Right atrium auricular region (tissue), 2 donors: ENCODE data around the gene MEIS1. TPM values are rescaled to one million over a fixed set of nuclear protein-coding genes. Genes with fewer than 3 reads are reported as not detected.
"Not testable (repeated sequence)": the region's sequence is repeated elsewhere in the genome, so short reads cannot be mapped to it uniquely, and the experiment has no call there.

Experiments used
- DNase-seq: peaks from one replicate; pipeline ENCODE4 v3.0.0-alpha.2; 2019; ENCODE audit warnings: low spot score
- H3K27ac ChIP-seq, 2 donors: fragments of 200-600 bp; sonication (generic); 1 replicate in 1 of 2; 2 replicates in 1 of 2; pipeline ENCODE4 v1.5.1; 2016 to 2019
- H3K27me3 ChIP-seq, 2 donors: fragments of 200-600 bp; sonication (generic); one replicate each; pipeline versions ENCODE4 v1.5.1 to v1.6.0; 2017 to 2019
- H3K36me3 ChIP-seq: fragments of 200-600 bp; sonication (generic); one replicate; pipeline ENCODE4 v1.5.1; 2016
- H3K4me1 ChIP-seq, 2 donors: fragments of 200-600 bp; sonication (generic); one replicate each; pipeline versions ENCODE4 v1.5.1 to v1.6.0; 2017 to 2019
- H3K4me3 ChIP-seq, 2 donors: fragments of 200-600 bp; sonication (generic); 1 replicate in 1 of 2; 2 replicates in 1 of 2; pipeline ENCODE4 v1.5.1; 2017 to 2019; ENCODE audit warnings: mild to moderate bottlenecking in 1 of 2, moderate library complexity in 1 of 2
- H3K9me3 ChIP-seq, 2 donors: fragments of 200-600 bp; sonication (generic); one replicate each; pipeline ENCODE4 v1.5.1; 2019
- total RNA-seq, 2 donors: library from RNA; depleted of rRNA; stranded (reverse); fragments of >200 nt; gene quantifications; one replicate each; pipeline ENCODE4 v1.1.0, GENCODE V29; 2016
- TF ChIP-seq, protein P1 (sequence below), 2 donors: fragments of 200-600 bp; sonication (generic); IDR thresholded peaks; one replicate each; pipeline ENCODE4 v1.5.1; 2019; ENCODE audit warnings: antibody characterized with exemption in 2 of 2

The MEIS1 gene
- total RNA-seq, 2 donors from 2014 or later = 13.6 to 16.7 TPM

GRCh38 chr2:66472225-66472843 is 37.4 kb downstream of the MEIS1 start:
- TF ChIP-seq, protein P1, sequence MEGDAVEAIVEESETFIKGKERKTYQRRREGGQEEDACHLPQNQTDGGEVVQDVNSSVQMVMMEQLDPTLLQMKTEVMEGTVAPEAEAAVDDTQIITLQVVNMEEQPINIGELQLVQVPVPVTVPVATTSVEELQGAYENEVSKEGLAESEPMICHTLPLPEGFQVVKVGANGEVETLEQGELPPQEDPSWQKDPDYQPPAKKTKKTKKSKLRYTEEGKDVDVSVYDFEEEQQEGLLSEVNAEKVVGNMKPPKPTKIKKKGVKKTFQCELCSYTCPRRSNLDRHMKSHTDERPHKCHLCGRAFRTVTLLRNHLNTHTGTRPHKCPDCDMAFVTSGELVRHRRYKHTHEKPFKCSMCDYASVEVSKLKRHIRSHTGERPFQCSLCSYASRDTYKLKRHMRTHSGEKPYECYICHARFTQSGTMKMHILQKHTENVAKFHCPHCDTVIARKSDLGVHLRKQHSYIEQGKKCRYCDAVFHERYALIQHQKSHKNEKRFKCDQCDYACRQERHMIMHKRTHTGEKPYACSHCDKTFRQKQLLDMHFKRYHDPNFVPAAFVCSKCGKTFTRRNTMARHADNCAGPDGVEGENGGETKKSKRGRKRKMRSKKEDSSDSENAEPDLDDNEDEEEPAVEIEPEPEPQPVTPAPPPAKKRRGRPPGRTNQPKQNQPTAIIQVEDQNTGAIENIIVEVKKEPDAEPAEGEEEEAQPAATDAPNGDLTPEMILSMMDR (IDR thresholded peaks at IDR 0.05) = no peak
- no peak for DNase-seq
- Histone ChIP-seq H3K9me3 (no peaks in the 10 kb centered on the region), H3K4me1 (peaks cover 0 to 8% of the 10 kb centered on the region in 2 donors), H3K27ac (peak overlapping the region in 1 of 2 donors; percentile 23), H3K36me3 (no peaks in the 10 kb centered on the region), H3K4me3 (no peak overlapping the region), H3K27me3 (no peaks in the 10 kb centered on the region)

DNA sequence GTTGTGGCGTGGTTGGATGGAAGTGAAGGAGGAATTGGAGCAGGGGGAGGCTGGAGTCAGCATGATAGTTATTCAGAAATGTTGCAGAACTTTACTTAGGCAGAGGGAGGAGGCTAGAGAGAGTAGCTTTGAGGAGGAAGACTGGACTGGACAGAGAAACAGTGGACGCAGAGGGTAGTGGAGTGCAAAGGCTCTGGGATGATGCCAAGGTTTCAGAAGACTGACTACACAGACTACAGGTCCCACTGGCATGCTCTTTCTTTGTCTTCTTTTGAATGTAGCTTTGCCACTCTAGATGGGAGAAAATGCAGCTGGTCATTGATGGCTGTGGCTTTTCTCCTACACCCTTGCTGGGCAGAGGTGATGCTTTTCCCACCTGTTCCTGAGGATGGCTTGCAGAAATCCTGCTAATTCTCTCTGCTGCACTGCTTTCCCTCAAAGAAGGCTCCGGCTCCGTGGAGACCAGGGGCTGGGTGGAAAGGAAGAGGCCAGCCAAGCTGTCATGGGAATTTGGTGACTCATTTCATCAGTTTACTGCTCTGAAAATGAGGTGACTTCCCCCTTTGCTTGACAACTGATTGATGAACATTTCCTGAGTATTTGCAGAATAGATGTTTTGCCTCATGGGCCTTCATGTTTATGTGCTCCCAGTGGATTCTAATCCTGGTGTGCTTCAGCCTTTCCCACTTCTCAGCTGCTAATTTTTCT is 42.4 kb downstream of the MEIS1 start:
- H3K36me3 ChIP-seq = no peaks in the 10 kb centered on the region
- no peaks in the 10 kb centered on the region for H3K27me3 ChIP-seq
- H3K4me1 ChIP-seq = peaks cover 0 to 46% of the 10 kb centered on the region in 2 donors
- DNase-seq = no peak
- TF ChIP-seq, protein P1 (IDR thresholded peaks at IDR 0.05) = no peak
- H3K4me3 ChIP-seq = no peak overlapping the region
- H3K9me3 ChIP-seq = no peaks in the 10 kb centered on the region
- H3K27ac ChIP-seq = peak overlapping the region in 1 of 2 donors; percentile 82

DNA sequence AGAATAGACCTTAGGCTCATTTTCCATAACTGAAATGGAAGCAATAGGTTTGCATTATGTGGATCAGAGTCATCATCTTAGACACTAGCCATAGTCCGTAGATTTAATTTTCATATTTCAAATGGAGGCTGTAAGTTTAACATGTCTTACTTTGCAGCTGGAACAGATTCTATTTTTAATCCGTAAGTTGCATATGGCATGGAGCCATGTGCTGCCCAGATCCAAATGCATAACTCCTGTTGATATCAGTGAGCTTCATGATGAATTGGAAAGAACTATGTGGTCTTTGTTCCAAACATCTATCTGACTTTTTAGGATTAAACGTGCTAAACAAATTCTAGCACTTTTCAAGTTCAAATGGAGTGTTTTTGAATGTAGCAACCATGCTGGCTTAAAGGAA is 43.4 kb downstream of the MEIS1 start:
- TF ChIP-seq, protein P1 (IDR thresholded peaks at IDR 0.05) = no peak
- Histone ChIP-seq H3K4me1 (peaks cover 0 to 46% of the 10 kb centered on the region in 2 donors), H3K36me3 (no peaks in the 10 kb centered on the region), H3K27ac (peak overlapping the region in 1 of 2 donors; percentile 82), H3K9me3 (no peaks in the 10 kb centered on the region), H3K4me3 (no peak overlapping the region), H3K27me3 (no peaks in the 10 kb centered on the region)
- DNase-seq = no peak

GRCh38 chr2:66478731-66479316 is 43.9 kb downstream of the MEIS1 start:
- DNase-seq = no peak
- TF ChIP-seq, protein P1 (IDR thresholded peaks at IDR 0.05) = no peak
- Histone ChIP-seq H3K27ac (peak overlapping the region in 1 of 2 donors; percentile 82), H3K9me3 (no peaks in the 10 kb centered on the region), H3K4me1 (peaks cover 0 to 46% of the 10 kb centered on the region in 2 donors), H3K36me3 (no peaks in the 10 kb centered on the region), H3K4me3 (no peak overlapping the region), H3K27me3 (no peaks in the 10 kb centered on the region)

GRCh38 chr2:66481100-66481549 is 46.2 kb downstream of the MEIS1 start:
- DNase-seq = no peak
- peak overlapping the region in 1 of 2 donors; percentile 79 for H3K27ac ChIP-seq
- H3K36me3 ChIP-seq = no peaks in the 10 kb centered on the region
- no peaks in the 10 kb centered on the region for H3K9me3 ChIP-seq
- no peaks in the 10 kb centered on the region for H3K27me3 ChIP-seq
- TF ChIP-seq, protein P1 (IDR thresholded peaks at IDR 0.05) = no peak
- H3K4me3 ChIP-seq = no peak overlapping the region
- peaks cover 0 to 46% of the 10 kb centered on the region in 2 donors for H3K4me1 ChIP-seq

- H3K4me1 ChIP-seq = peaks cover 0 to 29% of the 10 kb centered on the region in 2 donors
- not testable (repeated sequence) for H3K27ac ChIP-seq
These were observed 50.3 kb downstream of the MEIS1 start for GRCh38 chr2:66485252-66485651.

More at GRCh38 chr2:66485252-66485651, 50.3 kb downstream of the MEIS1 start:
- H3K36me3 ChIP-seq, H3K4me3 ChIP-seq, H3K27me3 ChIP-seq, H3K9me3 ChIP-seq, DNase-seq: not testable (repeated sequence)
